ENCODE measurements around the gene SMIM9.
A peak's percentile ranks its signal among the peaks of the same experiment; 100 is the strongest.

SMIM9 gene

DNA sequence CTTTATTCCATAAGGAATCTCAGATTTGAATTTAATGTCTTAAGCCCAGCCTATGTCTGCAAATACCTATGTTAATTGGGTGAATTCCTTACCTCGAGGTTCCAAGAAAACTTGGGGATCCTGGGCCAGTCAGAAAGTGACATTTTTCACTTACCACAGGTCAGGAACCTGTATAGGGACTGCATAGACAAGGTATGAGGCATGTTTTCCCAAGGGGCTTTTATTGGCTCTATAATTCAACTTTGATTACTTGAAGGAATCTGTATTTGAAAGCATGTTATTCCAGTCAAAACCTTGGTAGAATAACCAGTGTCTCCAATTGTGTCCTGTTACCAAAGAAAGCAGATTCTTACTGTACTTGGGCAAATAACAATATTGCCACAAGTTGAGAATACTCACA lies 20.7 kb downstream of the SMIM9 start:
- DNase-seq = no peak

DNA sequence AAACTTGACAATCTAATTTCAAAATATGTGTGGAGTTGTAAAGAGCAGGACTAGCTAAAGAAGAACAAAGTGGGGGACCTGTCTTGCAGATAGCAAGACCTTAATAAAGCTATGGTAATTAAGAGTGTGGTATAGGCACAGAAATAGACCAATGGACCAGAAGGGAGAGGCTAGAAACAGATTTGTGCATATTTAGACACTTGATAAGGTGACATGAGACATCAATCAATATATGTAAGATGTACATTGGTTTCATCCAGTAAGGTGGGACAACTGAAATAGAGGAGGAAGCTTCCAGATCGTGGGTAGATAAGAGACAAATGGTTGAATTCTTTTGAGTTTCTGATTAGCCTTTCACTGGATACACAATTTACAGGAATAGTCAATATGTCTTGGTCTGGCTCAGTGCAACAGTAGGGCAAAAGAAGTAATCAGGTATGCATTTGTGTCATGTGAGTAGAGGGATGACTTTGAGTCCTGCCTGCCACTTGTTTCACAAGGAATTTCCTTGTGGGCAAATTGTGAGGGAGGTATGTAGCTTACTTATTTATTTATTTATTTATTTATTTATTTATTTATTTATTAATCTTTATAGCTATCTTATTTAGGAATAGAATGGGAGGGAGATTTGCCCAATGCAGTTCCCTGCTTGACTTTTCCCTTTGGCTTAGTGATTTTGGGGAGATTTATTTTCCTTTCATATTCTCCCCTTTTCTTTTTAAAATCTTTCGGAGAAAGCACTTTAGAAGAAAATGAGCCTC lies 21.9 kb downstream of the SMIM9 start:
- DNase-seq = no peak

DNA sequence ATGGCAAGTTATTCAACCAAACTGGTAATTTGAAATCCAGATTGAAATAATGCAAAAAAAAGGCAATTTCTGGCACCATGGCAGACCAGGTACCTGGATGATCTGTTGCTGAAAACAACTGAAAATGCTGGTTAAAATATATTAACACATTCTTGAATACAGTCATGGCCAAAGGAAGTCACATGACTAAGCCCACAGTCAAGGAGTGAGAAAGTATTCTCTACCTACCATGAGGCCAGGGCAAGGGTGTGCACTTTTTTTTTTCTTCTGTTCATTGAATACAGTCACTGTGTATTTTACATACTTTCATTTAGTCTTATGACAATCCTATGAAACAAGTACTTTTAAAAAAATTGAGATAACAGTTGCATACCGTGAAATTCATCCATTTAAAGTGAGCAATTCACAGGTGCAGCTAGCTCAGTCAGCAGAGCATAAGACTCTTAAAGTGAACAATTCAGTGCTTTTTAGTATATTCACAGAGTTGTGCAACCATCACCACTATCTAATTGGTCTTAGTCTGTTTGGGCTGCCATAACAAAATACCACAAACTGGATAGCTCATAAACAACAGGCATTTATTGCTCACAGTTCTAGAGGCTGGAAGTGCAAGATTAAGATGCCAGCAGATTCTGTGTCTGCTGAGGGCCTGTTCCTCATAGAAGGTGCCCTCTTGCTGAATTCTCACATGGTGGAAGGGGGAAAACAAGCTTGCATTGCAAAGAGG lies 24.4 kb downstream of the SMIM9 start:
- DNase-seq = no peak

DNA sequence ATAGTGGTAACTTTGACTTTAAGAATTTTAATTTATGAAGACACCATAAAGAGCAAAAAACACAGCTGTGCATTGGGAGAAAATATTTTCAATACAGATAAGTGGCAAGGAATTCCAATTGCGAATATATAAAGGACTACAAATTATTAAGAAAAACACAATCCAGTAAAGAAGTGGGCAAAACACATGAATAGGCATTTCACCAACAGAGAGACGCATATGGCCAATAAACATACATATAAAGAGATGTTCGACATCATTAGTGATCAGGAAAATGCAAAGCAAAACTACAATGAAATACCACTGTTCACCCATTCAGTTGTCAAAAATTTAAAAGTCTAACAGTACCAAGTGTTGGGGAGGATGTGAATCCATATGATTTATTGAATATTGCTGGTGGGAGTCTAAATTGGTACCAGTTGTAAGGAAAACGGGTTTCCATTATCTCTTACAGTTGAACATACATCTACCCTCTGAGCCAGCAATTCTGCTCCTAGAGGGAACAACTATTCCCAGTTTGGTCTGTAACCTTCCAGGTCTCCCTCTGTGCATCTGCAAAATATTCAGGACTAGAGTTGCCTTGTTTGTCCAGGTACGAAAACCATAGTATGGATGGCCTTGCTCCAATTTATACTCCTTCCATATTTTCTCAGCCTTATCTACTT lies 27.5 kb downstream of the SMIM9 start:
- DNase-seq = no peak

DNA sequence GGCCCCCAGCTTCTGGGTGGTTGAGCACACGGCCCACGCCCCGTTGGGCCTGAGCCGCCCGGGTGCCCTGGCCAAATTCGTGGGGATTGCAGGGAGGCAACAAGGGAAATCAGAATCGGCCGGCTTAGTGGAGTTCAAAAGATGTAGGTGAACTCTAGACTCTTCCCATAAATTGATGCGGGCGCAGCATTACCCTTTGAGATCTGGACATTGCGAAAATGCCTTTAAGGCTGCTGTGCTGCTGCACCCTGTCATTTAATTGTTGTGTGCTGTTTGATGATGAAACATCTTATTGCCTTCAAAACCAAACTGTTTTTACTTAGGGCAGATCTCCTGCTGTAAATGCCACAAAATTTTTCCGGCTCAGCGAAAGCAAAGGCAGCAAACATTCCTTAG lies 28.8 kb downstream of the SMIM9 start:
- DNase-seq = no peak

DNA sequence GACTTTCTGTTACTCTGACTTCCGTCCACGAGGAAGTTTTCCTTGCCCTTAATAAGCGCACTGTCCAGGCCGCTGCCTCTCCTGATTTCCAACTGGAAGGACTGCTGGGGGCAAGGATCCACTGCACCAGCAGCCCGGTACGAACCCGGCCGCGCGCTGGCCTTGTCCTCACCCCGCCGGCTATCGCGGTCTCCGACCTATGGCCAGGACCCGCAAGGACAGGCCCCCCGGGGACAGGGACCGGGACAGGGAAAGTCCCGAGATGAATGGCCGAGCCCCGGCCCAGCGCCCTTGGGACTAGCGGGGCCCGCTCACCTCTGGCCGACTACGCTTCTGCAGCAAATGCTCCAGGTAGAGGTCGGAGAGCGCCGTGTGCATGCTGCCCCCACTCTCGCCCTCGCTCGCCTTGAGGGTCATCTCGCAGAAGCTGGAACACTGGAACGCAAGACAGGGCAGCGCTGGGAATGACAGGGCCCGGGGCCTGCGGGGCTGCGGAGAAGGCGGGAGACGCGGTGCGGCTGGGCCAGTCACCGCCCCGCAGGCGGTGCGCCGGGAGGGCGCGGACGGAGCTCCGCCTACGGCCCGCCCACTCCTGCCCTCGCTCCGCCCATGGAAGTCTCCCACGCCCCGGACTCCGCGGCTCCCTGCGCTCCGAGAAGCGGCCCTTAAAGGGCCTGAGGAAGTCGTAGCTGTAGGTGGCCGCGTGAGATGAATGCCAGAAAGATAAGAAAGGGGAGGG lies 29.3 kb downstream of the SMIM9 start, which contains the start of gene MPP1:
MPP1 (minus strand) TSS at position 529 of the 739 bp plus-strand sequence; CDS start at position 417, 112 bp downstream.
- peak; percentile 7 to 20 for DNase-seq

DNA sequence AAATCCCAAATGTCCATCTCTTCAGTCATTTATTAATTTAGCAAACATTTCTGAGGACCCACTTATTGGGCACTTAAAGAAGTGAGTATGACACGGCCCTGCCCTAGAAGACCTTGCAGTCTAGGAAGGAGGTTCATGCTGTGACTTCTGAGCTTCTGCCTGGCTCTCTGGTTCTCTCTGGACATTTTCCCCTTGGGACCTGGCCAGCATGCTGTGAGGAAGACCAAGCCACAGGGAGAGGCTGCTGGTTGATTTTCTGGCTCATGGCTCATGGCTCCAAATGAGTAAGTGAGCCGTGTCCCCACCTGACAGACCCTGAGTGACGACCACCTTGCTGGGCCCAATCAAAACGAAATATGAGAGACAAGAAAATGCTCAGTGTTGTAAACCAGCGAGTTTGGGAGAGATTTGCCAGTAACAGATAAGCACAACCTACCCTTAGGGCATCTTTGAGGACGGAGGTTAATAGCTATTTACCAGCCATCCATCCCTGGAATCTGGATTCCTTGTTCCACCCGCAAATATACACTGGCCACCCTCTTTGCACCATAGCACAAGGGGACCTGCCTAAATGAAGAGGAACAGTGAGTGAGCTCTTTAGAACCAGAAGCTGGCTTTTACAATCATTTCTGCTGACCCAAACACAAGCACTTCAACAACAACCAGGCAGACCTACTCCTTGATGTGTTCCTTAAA lies 30.1 kb downstream of the SMIM9 start:
- DNase-seq = no peak

DNA sequence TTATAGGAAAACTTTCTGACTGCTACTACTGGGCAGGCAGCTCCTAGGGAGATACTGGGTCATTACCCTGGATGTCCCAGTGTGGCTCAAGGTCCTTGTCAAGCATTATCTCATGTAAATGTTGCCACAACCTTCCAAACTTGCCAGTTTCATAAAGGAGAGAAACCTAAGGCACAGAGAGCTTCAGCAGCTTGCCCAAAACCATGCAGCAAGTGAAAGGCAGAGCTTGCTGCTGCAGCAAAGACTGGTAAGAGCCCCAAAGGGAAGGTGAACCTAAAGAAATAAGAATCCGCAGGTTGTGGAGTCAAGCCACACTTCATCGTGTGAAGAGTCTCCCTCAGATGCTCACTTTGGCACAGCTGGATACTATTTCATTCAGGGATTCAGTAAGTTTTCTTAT lies 31.5 kb downstream of the SMIM9 start:
- no peak for DNase-seq

DNA sequence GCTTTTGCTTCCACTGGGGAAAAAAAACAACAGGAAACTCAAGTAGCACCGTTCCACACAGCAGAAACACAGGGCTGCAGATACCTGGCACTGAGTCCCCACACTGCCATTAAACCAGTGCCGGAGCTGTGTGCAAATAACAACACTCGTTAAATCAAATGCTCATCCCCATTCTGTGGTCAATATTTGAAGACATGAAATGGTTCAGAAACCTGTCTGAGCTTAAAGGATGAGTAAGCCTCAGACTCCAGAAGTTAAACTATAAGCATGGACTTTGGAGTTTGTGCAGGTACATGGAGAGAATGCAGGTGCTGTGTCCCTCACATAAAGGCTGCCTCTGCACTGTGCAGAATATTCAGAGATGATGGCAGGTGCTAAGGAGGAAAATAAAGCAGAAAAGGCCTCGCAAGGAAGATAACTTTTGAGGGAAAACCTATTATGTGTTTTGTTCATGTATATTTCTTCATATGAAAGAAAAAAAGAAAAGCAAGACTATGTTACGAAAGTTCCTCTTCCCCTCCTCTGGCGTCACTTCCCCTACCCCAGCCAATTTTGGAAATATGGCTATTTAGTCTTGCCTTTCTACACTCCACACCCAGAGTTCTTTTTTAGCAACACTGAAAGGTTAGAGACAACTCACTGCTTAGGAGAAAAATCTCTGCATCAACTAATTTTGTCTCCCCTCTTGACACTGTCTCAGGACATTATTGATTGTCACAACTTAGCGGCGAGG lies 33.8 kb downstream of the SMIM9 start:
- peak; percentile 29 to 47 for DNase-seq

DNA sequence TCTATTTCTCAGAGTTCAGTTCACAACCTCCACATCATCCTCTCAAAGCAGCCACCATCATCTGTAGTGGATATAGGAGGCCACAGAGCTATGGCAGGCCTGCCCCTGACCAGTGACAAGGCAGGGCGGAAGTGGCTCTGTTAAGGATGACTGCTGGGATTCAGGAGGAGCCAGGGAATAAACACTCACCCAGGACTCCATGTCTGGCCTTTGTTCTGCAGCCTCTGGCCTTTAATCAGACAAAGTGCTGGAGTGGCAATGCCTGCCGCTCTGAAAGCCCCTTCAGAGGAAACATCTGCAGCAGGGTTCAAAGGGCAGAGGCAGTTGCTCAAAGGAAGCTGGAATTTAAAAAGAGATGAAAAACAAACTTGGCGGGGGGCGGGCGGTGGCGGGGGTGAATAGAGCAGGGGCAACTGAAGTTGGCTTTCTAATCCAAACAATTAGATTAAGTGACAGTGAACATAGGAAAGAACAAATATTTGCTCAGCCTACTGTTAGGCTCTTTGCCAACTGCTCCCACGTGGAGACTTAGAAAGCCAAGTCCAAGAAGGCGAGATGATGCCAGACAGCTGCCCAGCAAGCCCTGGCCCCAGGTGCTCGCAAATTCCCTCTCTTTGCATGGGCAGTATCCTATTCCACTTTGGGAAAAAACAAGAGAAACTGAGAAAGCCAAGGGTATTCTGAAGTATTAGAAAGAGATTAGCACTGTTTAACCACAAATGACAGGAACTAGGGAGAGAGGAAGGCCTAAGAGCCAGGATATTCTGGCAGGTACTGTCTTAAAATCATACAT lies 34.7 kb downstream of the SMIM9 start:
- peak; percentile 81 to 95 for DNase-seq

DNA sequence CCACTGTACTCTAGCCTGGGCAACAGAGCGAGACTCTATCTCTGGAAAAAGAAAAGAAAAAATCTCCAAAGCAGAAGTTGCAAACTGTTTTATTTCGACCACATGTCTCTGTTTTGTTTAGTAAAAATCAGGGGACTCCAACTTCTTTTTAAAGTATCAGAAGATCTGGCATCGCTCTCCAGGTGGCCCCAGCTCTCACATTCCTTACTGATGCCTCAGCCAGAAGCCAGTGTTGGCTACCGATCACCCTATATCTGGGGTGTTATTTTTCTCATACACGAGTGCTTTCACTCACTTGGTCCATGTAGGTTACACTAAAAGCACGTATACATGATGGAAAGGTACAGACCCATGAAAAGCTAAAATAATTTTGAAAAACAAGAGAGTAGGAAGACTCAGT lies 37.5 kb downstream of the SMIM9 start:
- DNase-seq = no peak

DNA sequence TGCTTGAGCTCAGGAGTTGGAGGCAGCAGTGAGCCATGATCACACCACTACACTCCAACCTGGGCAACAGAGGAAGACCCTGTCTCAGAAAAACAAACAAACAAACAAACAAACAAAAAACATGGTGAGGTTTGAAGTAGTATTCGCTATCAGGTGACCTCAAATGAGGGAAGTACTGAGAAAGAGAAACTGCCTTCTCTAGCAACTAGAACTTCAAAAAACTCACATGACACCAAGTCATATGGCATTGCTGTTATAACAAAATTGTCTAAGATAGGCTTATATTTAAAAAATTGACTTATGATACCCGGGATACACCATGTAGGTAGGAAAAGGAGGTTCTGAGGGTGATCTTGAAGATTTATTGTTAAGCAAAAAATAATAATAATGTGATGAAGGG lies 39.4 kb downstream of the SMIM9 start:
- DNase-seq = no peak

DNA sequence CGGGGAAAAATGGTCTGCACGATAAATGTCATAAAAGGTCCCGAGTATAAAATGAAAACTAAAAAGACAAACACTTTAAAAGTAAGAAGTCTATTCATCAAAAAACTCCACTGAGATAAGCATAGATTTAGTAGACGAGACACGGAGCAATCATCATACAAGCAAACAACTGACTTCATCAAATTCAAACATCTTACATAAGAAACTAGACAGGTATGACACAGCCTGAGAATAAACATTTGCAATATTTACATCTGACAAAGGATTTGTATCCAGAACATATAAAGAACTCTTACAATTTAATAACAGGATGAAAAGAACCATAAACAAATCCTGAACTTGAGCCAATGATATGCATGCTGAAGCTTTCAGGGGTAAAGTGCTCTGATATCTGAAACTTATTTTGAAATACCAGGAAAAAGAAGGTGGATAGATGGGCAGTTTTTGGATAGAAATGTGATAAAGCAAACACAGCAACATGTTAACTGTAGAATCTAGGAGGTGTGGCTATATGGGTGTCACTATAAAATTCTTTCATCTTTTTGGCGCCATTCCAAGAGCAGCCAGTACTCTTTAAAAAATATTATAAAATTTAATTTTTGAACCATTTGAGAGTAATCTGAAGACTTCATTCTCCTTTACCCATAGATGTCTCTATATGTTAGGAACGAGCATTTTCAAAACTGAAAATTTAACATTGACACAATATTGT lies 41.2 kb downstream of the SMIM9 start:
- no peak for DNase-seq

DNA sequence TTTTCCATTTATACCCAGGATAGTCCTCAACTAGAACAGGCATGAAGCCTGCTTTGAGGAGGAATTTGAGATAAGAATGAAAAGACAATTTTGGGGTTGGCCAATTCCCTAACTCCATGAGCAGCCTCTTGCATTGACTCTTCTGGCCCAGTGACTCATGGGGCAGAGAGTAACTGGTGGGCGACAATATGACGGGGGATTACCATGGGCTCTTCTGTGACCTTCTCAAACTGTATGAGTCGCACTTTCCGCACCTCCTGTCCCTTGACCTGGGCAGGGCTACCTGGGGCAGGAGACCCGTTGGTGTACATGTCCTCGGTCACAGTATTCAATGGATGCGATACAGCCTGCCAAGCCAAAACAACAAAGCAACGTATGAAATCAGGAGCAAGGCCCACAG lies 42.5 kb downstream of the SMIM9 start:
- no peak for DNase-seq

DNA sequence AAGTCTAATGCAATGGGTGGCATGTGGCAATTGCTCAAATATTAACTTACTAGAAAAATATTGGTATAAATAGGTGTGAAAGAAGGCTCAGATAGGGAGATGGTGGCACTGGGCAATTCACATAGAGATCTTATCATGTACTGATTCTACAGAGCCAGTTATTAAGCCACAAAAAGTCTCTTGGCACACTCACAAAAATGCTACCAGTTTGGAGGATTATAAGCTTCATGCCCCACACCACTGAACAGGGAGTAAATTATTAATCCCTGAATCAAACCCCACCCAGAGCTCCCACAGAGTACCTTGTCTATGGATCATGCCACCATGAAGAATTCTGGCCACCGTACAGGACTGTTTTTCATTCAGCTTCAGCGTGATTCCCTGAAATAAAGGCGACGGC lies 43.0 kb downstream of the SMIM9 start:
- DNase-seq = no peak

DNA sequence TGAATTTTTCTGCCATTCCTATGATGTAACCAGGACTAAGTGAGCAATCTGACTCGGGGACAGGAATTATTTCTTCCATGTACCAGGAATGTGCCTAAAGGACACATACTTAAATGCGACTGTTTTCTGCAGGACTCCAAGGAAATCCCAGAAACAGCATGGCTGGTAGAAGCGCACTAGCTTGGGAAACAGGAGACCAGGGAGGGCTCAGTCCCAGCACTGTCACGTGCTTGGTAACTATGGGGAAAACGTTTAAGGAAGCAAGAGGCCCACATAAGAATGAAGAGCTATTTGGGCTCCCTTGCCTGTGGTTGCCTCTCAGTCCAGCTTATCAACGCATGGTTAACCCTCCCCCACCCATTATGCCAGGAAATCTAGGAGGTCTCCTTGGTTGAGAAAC lies 48.7 kb downstream of the SMIM9 start:
- DNase-seq = no peak

DNA sequence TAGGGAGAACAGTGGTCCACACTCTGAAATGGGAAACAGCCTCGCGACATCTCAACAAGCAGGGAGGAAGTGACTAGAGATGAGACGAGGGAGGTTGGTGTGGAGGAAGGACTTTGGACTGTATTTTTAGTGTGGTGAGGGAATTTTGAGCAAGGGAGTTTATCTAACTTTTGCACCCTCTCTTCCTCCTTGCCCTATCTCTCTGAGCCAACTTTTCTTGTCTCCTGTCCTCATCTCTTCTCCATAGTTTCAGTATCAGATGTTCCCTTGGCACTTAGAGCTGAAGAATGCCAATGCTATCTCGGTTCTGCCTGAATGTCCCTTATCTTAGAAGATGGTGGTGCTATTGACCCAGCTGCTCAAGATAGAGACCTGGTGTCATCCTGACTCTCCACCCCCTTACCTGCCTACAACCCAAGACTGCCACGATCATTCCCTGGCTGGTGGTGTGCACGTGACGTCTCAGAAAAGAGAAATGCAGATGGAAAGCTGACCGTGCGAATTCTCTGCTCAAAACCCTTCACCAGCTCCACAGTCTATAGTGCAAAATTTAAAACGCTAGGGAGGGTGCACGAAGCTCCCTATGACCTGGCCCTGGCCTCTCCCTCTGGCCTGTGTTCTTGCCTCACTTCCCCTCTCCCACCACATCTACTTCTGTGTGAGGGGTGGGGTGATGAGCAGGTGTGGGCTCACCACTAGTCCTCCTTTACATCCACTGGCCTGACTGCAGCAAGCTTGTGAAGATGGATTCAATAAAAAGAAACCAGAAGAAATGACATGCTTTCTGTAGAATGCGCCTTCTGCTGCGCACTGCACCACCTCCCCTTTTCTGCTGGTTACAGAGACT lies 50.1 kb downstream of the SMIM9 start:
- no peak for DNase-seq

DNA sequence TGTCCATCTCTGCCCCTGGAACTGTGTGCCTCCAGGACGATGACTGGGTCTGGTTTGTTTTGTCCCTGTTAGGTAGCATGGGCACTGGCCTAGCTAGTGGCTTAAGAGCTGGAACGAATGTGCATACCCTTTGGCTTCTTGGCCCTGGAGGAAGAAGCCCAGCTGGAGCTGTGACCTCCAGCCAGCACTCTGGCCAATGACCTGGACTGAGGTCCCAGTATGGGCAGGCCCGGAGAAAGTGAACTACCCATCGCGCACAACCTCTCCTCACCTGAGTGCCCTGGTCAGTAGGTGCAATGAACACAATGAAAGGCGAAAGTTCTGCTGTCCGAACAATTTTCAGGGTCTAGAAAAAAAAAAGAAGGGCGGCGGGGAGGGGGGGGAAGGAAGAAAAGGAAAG lies 53.5 kb downstream of the SMIM9 start:
- no peak for DNase-seq

DNA sequence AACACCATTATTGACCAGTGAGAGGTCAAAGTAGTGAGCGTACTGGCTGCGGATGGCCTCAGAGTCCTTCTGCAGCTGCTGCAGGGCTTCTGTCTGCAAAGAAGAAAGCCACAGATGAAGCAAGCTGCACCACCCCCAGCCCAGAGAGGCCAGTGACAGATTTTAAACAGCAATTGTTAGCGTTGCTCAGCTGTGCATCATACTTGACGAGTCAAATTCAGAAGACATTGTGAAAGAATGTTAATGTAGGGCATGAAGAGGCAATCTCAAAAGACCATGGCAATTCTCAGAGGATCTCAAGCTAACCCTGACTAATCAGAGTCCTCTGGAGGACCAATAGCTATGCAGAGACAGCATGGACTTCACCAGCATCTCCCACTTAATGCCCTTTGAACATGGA lies 55.2 kb downstream of the SMIM9 start:
- no peak for DNase-seq

Data from NCI-H2081 (cell line).